GM12878 (cell line): ENCODE data around the gene NSL1. TPM values are rescaled to one million over a fixed set of nuclear protein-coding genes. Genes with fewer than 3 reads are reported as not detected.
A peak's percentile ranks its signal among the peaks of the same experiment; 100 is the strongest.

Experiments used
- ATF2 ChIP-seq: IDR thresholded peaks from 2 replicates; pipeline ENCODE4 v1.6.1; 2012; ENCODE audit warnings: low read length, inconsistent platforms
- ATF3 ChIP-seq: IDR thresholded peaks from 2 replicates; pipeline ENCODE4 v1.6.1; 2011; ENCODE audit warnings: low read depth, mild to moderate bottlenecking, low read length, moderate library complexity, borderline replicate concordance; ENCODE audit errors: extremely low read depth
- BCL11A ChIP-seq: IDR thresholded peaks from 2 replicates; pipeline ENCODE4 v1.6.1; 2011; ENCODE audit warnings: low read depth, low read length
- BMI1 ChIP-seq: fragments of 450-650 bp; IDR thresholded peaks from 2 replicates; pipeline ENCODE4 v1.6.1; 2016; ENCODE audit warnings: mild to moderate bottlenecking, moderate library complexity, borderline replicate concordance
- CREB1 ChIP-seq: IDR thresholded peaks from 2 replicates; pipeline ENCODE4 v1.6.1; 2012; ENCODE audit warnings: low read depth, mild to moderate bottlenecking, inconsistent platforms
- ESRRA ChIP-seq: IDR thresholded peaks from 2 replicates; pipeline ENCODE4 v1.6.1; 2012; ENCODE audit warnings: mild to moderate bottlenecking, low read length, improper control_type of control experiment
- IKZF1 ChIP-seq: fragments of 450-650 bp; conservative IDR thresholded peaks from 2 replicates; pipeline ENCODE4 v1.6.1; 2017; ENCODE audit warnings: antibody characterized with exemption, mild to moderate bottlenecking
- JUND ChIP-seq: IDR thresholded peaks from 2 replicates; pipeline ENCODE4 v1.6.1; 2012; ENCODE audit warnings: low read depth, mild to moderate bottlenecking, low read length, improper control_type of control experiment, moderate library complexity
- PAX8 ChIP-seq: fragments of 450-650 bp; IDR thresholded peaks from 2 replicates; pipeline ENCODE4 v1.6.1; 2017; ENCODE audit warnings: mild to moderate bottlenecking, moderate library complexity
- PML ChIP-seq: IDR thresholded peaks from 2 replicates; pipeline ENCODE4 v1.6.1; 2012; ENCODE audit warnings: low read length, inconsistent platforms
- RAD51 ChIP-seq: fragments of 450-650 bp; IDR thresholded peaks from 2 replicates; pipeline ENCODE4 v1.6.1; 2016; ENCODE audit warnings: moderate library complexity, mild to moderate bottlenecking, inconsistent platforms
- SMC3 ChIP-seq: IDR thresholded peaks from 2 replicates; pipeline ENCODE4 v1.6.1; 2011; ENCODE audit warnings: low read length, improper control_type of control experiment, borderline replicate concordance
- TBL1XR1 ChIP-seq: IDR thresholded peaks from 2 replicates; pipeline ENCODE4 v1.6.1; 2012; ENCODE audit warnings: low read depth, low read length, improper control_type of control experiment
- ZNF274 ChIP-seq: IDR thresholded peaks from one replicate; pipeline ENCODE4 v1.8.0; 2011; ENCODE audit not compliant: insufficient read length, insufficient read depth
- polyA plus RNA-seq, 11 experiments: library from polyadenylated mRNA; depleted of rRNA in 4 of 11; unstranded in 6 of 11; stranded (reverse) in 5 of 11; fragments of >200 nt; fragmentation: Nextera tagmentation in 4 of 11; fragmentation: Illumina TruSeq in 1 of 11; extraction: Ambion mirVana in 4 of 11; extraction: Trizol in 1 of 11; gene quantifications; 1 replicate in 1 of 11; 2 replicates in 10 of 11; pipeline versions ENCODE4 v1.2.1 to v1.2.3, GENCODE V29; 2011 to 2016; ENCODE audit warnings: inconsistent platforms in 2 of 11, missing spikeins in 2 of 11, low read depth in 1 of 11
- total RNA-seq, 4 experiments: library from RNA; depleted of rRNA in 3 of 4; stranded (reverse); fragments of >200 nt in 3 of 4; fragmentation: Illumina TruSeq in 1 of 4; extraction: Trizol in 1 of 4; gene quantifications; 2 replicates each; pipeline versions ENCODE4 v1.2.1 to v1.2.3, GENCODE V29; 2013 to 2021
- TF ChIP-seq, protein P1 (sequence below): fragments of 450-650 bp; IDR thresholded peaks from 2 replicates; pipeline ENCODE4 v1.6.1; 2017; ENCODE audit warnings: low read depth, mild to moderate bottlenecking, moderate library complexity
- TF ChIP-seq, protein P2 (sequence below): fragments of 450-650 bp; IDR thresholded peaks from 2 replicates; pipeline ENCODE4 v1.6.1; 2017; ENCODE audit warnings: mild to moderate bottlenecking, moderate library complexity
- TF ChIP-seq, protein P3 (sequence below): fragments of 450-650 bp; IDR thresholded peaks from 2 replicates; pipeline ENCODE4 v1.6.1; 2016; ENCODE audit warnings: mild to moderate bottlenecking, moderate library complexity, borderline replicate concordance

The NSL1 gene
- total and polyA plus RNA-seq, 10 of the 15 experiments (the other 5 are each of a cell fraction or from before 2014, with no cell fraction given): 36.7 to 74.2 (median 46.4) TPM

DNA sequence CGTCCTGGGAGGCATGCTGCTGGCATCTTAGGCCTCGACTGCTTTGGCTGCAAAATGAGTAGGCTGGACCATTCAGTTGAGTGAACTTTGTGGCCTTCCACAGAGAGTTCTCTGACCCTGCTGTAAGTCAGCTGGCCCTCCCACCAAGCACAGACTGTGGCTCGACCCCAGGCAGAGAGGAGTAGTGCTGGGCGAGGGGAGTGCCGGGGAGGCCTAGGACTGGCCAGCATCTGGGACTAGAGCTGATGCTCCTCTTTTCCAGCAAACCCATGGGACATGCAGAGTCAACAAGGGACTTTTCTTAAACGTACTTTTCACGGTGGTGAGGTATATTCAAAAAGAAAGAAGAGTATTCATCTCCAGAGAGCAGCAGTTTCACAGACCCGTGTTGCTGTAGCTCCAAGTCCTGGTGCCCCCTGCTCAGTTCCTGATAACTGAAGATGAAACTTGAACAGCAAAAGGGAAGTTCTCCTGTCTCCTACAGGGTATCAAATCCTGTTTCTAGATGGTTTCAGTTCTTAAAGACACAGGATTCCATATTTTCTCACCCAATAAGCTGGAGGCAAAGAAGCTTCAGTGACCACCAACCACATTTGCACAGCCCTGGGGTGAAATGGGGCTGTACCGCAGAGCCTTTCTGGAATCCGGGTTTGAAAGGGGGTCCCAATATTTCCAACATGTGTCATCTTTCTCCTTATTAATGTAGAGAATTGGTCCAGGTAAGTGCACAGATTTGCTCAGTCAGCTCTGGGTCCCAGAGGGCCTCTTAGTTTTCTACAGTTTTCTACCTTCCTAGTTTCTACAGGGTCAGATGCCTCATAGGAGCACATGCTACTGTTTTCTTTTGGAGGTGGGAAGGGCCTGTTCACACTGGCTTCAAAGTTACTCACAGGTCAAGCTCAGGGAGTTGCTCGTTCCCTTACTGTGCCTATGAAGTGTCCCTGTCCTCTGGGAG is 112.8 kb downstream of the NSL1 start (continued):
- TF ChIP-seq CREB1 (peak; percentile 49), IKZF1 (peak; percentile 99), SMC3 (no peak; the same call in 1 of the 2 replicates), BMI1 (peak; percentile 72; the same call in 1 of the 2 replicates), PAX8 (no peak), ATF2 (peak; percentile 93), ESRRA (no peak), BCL11A (peak; percentile 97), ZNF274 (no peak), TBL1XR1 (no peak; the same call in 1 of the 2 replicates), RAD51 (no peak), JUND (peak; percentile 87), ATF3 (no peak), PML (peak; percentile 46; the same call in 1 of the 2 replicates)
- TF ChIP-seq, protein P1, sequence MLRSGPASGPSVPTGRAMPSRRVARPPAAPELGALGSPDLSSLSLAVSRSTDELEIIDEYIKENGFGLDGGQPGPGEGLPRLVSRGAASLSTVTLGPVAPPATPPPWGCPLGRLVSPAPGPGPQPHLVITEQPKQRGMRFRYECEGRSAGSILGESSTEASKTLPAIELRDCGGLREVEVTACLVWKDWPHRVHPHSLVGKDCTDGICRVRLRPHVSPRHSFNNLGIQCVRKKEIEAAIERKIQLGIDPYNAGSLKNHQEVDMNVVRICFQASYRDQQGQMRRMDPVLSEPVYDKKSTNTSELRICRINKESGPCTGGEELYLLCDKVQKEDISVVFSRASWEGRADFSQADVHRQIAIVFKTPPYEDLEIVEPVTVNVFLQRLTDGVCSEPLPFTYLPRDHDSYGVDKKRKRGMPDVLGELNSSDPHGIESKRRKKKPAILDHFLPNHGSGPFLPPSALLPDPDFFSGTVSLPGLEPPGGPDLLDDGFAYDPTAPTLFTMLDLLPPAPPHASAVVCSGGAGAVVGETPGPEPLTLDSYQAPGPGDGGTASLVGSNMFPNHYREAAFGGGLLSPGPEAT: peak; percentile 98
- TF ChIP-seq, protein P2, sequence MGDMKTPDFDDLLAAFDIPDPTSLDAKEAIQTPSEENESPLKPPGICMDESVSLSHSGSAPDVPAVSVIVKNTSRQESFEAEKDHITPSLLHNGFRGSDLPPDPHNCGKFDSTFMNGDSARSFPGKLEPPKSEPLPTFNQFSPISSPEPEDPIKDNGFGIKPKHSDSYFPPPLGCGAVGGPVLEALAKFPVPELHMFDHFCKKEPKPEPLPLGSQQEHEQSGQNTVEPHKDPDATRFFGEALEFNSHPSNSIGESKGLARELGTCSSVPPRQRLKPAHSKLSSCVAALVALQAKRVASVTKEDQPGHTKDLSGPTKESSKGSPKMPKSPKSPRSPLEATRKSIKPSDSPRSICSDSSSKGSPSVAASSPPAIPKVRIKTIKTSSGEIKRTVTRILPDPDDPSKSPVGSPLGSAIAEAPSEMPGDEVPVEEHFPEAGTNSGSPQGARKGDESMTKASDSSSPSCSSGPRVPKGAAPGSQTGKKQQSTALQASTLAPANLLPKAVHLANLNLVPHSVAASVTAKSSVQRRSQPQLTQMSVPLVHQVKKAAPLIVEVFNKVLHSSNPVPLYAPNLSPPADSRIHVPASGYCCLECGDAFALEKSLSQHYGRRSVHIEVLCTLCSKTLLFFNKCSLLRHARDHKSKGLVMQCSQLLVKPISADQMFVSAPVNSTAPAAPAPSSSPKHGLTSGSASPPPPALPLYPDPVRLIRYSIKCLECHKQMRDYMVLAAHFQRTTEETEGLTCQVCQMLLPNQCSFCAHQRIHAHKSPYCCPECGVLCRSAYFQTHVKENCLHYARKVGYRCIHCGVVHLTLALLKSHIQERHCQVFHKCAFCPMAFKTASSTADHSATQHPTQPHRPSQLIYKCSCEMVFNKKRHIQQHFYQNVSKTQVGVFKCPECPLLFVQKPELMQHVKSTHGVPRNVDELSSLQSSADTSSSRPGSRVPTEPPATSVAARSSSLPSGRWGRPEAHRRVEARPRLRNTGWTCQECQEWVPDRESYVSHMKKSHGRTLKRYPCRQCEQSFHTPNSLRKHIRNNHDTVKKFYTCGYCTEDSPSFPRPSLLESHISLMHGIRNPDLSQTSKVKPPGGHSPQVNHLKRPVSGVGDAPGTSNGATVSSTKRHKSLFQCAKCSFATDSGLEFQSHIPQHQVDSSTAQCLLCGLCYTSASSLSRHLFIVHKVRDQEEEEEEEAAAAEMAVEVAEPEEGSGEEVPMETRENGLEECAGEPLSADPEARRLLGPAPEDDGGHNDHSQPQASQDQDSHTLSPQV: no peak
- TF ChIP-seq, protein P3, sequence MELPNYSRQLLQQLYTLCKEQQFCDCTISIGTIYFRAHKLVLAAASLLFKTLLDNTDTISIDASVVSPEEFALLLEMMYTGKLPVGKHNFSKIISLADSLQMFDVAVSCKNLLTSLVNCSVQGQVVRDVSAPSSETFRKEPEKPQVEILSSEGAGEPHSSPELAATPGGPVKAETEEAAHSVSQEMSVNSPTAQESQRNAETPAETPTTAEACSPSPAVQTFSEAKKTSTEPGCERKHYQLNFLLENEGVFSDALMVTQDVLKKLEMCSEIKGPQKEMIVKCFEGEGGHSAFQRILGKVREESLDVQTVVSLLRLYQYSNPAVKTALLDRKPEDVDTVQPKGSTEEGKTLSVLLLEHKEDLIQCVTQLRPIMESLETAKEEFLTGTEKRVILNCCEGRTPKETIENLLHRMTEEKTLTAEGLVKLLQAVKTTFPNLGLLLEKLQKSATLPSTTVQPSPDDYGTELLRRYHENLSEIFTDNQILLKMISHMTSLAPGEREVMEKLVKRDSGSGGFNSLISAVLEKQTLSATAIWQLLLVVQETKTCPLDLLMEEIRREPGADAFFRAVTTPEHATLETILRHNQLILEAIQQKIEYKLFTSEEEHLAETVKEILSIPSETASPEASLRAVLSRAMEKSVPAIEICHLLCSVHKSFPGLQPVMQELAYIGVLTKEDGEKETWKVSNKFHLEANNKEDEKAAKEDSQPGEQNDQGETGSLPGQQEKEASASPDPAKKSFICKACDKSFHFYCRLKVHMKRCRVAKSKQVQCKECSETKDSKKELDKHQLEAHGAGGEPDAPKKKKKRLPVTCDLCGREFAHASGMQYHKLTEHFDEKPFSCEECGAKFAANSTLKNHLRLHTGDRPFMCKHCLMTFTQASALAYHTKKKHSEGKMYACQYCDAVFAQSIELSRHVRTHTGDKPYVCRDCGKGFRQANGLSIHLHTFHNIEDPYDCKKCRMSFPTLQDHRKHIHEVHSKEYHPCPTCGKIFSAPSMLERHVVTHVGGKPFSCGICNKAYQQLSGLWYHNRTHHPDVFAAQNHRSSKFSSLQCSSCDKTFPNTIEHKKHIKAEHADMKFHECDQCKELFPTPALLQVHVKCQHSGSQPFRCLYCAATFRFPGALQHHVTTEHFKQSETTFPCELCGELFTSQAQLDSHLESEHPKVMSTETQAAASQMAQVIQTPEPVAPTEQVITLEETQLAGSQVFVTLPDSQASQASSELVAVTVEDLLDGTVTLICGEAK: no peak
